NB4 (cell line): ENCODE measurements around the gene SUGP1.
A peak's percentile ranks its signal among the peaks of the same experiment; 100 is the strongest.

Source experiments
- CTCF ChIP-seq: IDR thresholded peaks from one replicate; pipeline ENCODE4 v1.5.1; 2012; ENCODE audit warnings: low read depth, low read length
- MYC ChIP-seq: IDR thresholded peaks from 2 replicates; pipeline ENCODE4 v1.6.1; 2011; ENCODE audit warnings: low read depth, low read length
- POLR2A ChIP-seq: IDR thresholded peaks from 2 replicates; pipeline ENCODE4 v1.6.1; 2011; ENCODE audit warnings: mild to moderate bottlenecking; ENCODE audit not compliant: insufficient read length; ENCODE audit errors: extremely low read depth

- TF ChIP-seq MYC (no peak), CTCF (peak; percentile 25), POLR2A (no peak)
Measured at GRCh38 chr19:19315444-19315843, 4.9 kb downstream of the SUGP1 start.
